ENCODE results near the gene FLT3. TPM values are rescaled to one million over a fixed set of nuclear protein-coding genes. Genes with fewer than 3 reads are reported as not detected.

Gene FLT3
- total and polyA plus RNA-seq, 10 of the 15 experiments (the other 5 are each of a cell fraction or from before 2014, with no cell fraction given): 0.04 to 0.19 (median 0.11) TPM; not detected in 1

GRCh38 chr13:28033894-28034655 lies 66.3 kb downstream of the FLT3 start (continued):
- TF ChIP-seq RAD21 (IDR thresholded peaks at IDR 0.05; ENCODE audit: insufficient read depth, low read depth, low read length): no peak
- no peak for TF ChIP-seq ZBED1 (IDR thresholded peaks at IDR 0.05; ENCODE audit: borderline replicate concordance)
- TF ChIP-seq E2F8 (IDR thresholded peaks at IDR 0.05; ENCODE audit: low read depth, partially characterized antibody): no peak
- TF ChIP-seq TCF3 (IDR thresholded peaks at IDR 0.05; ENCODE audit: borderline replicate concordance, insufficient read depth, low read depth, low read length): no peak
- TF ChIP-seq USF2 (IDR thresholded peaks at IDR 0.05; ENCODE audit: borderline replicate concordance, low read depth, low read length): no peak
- no peak for TF ChIP-seq PAX5 (IDR thresholded peaks at IDR 0.05; ENCODE audit: borderline replicate concordance, low read depth, low read length)
- TF ChIP-seq ESRRA (IDR thresholded peaks at IDR 0.05; ENCODE audit: low read length): no peak
- no peak for TF ChIP-seq ASH2L (IDR thresholded peaks at IDR 0.05; ENCODE audit: borderline replicate concordance, low read depth)
- TF ChIP-seq ZNF274 (IDR thresholded peaks at IDR 0.05; ENCODE audit: insufficient read depth, insufficient read length): no peak
- no peak for TF ChIP-seq RFX5 (IDR thresholded peaks at IDR 0.05; ENCODE audit: low read depth, low read length)
- TF ChIP-seq GABPA (IDR thresholded peaks at IDR 0.05; ENCODE audit: low read depth): no peak
- TF ChIP-seq E4F1 (IDR thresholded peaks at IDR 0.05; ENCODE audit: borderline replicate concordance, partially characterized antibody): no peak
- TF ChIP-seq SMC3 (IDR thresholded peaks at IDR 0.05; ENCODE audit: borderline replicate concordance, low read length): no peak
- no peak for TF ChIP-seq SUPT20H (IDR thresholded peaks at IDR 0.05; ENCODE audit: borderline replicate concordance, control insufficient read depth, low read depth, low read length)
- no peak for TF ChIP-seq NKRF (conservative IDR thresholded peaks at IDR 0.05)
- TF ChIP-seq NFIC (IDR thresholded peaks at IDR 0.05; ENCODE audit: low read depth, low read length): 0 out of 2 replicates have a peak, but pooled peaks have one; percentile 9
- no peak for TF ChIP-seq HCFC1 (IDR thresholded peaks at IDR 0.05; ENCODE audit: low read length)
- no peak for TF ChIP-seq MYB (IDR thresholded peaks at IDR 0.05; ENCODE audit: borderline replicate concordance, low read depth, low read length)
- TF ChIP-seq YBX1 (IDR thresholded peaks at IDR 0.05): no peak
- no peak for TF ChIP-seq CHD4 (IDR thresholded peaks at IDR 0.05)
- TF ChIP-seq ETV6 (conservative IDR thresholded peaks at IDR 0.05 in 1 of 2, IDR thresholded peaks at IDR 0.05 in 1 of 2; ENCODE audit: borderline replicate concordance in 1 of 2, low read depth in 1 of 2): no peak
- no peak for TF ChIP-seq BRCA1 (IDR thresholded peaks at IDR 0.05; ENCODE audit: low read depth, low read length)
- no peak for TF ChIP-seq CREB1 (IDR thresholded peaks at IDR 0.05; ENCODE audit: low read depth)
